GDM1 (cell line): ENCODE data around the gene PRIMA1.

ENCODE experiments used
- DNase-seq: peaks from one replicate; lab custom pipeline; 2025; lab: John Stamatoyannopoulos, UW

Gene PRIMA1

GRCh38 chr14:93674343-93674742 is 113.9 kb downstream of the PRIMA1 start:
- DNase-seq: no peak

- no peak for DNase-seq
Measured at GRCh38 chr14:93669632-93670031, 118.7 kb downstream of the PRIMA1 start.
